Measurements from ENCODE around the gene GPC1.

Gene GPC1

DNA sequence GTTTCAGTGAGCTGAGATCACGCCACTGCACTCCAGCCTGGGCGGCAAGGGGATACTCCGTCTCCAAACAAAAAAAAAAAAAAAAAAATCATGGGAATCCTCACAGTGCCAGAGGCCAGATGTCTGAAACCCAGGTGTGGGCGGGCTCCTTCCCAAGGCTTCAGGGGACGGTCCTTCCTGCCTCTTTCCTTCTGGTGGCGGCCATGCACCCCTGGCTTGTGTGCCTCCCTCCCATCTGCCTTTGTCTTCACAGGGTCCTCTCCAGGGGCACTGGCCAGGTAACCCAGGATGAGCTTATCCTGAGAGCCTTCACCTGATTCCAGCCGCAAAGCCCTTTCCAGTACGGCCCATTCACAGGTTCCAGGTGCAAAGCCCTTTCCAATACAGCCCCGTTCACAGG is 40.9 kb upstream of the GPC1 start:
- TF ChIP-seq, protein P1, sequence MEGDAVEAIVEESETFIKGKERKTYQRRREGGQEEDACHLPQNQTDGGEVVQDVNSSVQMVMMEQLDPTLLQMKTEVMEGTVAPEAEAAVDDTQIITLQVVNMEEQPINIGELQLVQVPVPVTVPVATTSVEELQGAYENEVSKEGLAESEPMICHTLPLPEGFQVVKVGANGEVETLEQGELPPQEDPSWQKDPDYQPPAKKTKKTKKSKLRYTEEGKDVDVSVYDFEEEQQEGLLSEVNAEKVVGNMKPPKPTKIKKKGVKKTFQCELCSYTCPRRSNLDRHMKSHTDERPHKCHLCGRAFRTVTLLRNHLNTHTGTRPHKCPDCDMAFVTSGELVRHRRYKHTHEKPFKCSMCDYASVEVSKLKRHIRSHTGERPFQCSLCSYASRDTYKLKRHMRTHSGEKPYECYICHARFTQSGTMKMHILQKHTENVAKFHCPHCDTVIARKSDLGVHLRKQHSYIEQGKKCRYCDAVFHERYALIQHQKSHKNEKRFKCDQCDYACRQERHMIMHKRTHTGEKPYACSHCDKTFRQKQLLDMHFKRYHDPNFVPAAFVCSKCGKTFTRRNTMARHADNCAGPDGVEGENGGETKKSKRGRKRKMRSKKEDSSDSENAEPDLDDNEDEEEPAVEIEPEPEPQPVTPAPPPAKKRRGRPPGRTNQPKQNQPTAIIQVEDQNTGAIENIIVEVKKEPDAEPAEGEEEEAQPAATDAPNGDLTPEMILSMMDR (IDR thresholded peaks at IDR 0.05; ENCODE audit: low read depth, low read length, missing control alignments), result no peak
- no peak overlapping the region for H3K4me3 ChIP-seq (ENCODE audit: low read depth, low read length)
- no peak for DNase-seq (ENCODE audit: low read depth)

DNA sequence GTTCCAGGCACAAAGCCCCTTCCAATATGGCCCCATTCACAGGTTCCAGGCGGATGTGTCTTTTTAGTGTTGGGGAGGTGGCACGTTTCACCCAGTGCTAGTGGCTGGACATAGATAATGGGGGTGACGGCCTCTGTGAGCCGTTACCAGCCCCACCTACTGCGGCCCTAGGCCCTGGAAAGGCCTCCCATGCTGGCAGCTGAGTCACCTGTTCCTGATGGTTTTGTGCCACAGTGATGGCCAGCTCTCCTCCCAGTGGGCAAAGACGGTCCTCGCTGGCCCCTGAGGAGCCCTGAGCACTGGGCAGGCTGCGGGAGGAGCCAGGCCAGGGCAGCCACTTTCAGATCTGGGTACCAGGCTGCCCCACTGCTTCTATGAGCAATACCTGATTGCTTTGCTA is 40.0 kb upstream of the GPC1 start:
- H3K4me3 ChIP-seq (ENCODE audit: low read depth, low read length), result no peak overlapping the region
- TF ChIP-seq, protein P1 (IDR thresholded peaks at IDR 0.05; ENCODE audit: low read depth, low read length, missing control alignments), result no peak
- DNase-seq (ENCODE audit: low read depth), result no peak

DNA sequence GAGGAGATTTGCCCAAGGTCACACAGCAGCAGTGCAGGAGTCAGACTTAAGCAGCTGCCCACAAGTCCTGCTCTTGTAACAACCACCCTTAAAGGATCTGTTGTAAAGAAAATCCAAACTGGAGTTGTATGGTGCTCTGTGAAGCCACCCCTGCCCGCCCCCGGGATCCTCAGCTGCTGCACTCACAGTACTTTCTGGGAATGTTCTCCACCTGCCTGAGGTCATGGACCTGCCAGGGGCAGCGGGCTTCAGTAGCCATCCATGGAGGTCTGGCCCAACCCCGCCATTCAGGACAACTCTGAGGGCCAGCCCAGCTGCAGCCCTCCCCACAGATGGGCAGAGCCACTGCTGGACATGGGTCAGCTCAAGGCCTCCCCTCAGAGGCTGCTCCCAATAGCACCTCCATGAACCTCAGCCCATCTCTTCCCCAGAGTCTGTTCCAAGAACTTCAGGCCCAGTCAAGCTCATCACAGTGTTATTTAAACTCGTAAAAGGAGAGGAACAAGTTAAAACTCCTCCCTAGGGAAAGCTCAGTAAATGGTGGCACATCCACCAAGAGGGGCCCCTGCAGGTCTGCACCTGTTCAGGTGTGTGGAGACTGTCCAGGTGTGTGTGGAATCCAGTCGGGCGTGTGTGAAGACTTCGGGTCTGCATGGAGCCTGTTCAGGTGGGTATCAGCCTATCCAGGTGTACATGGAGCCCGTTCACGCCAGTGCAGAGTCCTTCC is 39.4 kb upstream of the GPC1 start:
- DNase-seq (ENCODE audit: low read depth), result no peak
- TF ChIP-seq, protein P1 (IDR thresholded peaks at IDR 0.05; ENCODE audit: low read depth, low read length, missing control alignments), result no peak
- no peak overlapping the region for H3K4me3 ChIP-seq (ENCODE audit: low read depth, low read length)

DNA sequence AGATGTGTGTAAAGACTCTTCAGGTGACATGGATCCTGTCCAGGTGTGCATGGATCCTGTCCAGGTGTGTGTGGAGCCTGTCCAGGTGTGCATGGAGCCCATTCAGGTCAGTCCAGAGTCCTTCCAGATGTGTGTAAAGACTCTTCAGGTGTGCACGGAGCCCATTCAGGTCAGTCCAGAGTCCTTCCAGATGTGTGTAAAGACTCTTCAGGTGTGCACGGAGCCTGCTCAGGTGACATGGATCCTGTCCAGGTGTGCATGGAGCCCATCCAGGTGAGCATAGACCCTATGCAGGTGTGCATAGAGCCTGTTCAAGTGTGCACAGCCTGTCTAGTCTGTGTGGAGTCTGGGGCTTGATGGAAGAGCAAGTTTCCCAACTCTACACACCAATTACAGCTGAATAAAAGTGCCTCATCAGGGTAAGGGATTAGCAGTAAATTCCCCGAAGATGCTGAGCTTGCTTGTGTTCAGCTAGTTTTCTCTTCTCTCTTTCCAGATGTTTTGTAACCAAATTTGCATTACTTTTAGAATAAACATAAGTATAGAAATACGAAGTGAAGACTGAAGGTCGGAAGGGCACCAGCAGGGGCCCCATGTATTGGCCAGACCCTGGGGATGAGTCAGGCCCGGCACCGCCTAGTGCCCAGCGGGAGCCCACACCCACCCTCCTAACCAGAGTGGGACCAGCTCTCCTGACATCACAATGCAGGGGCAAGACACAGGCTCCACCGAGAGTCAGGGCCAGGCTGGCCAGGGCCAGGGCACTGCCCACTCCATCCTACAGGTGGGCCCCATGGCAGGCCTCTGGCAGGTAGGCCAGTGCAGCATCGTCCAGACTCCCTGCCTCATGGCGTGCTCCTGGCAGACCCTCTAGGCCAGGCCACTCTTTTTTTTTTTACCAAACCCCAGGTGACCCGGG is 38.6 kb upstream of the GPC1 start:
- H3K4me3 ChIP-seq (ENCODE audit: low read depth, low read length), result no peak overlapping the region
- TF ChIP-seq, protein P1 (IDR thresholded peaks at IDR 0.05; ENCODE audit: low read depth, low read length, missing control alignments), result no peak
- DNase-seq (ENCODE audit: low read depth), result no peak

DNA sequence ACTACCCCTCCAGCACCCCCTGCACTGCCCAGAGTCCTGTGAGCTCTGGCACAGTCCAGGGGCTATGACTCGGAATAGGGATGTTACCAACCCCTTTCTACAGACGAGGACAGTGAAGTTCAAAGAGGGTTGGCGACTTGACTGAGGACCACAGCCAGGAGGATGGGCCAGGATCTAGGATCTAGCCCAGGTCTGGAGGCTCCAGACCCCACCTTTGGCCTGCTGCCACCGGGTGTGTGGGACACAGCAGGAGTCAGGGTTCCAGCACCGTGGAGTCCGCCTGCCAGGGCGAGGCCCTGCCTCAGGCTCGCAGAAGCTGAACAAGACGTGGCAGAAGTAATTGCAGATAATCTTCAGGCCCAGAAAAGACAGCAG is 37.9 kb upstream of the GPC1 start:
- H3K4me3 ChIP-seq (ENCODE audit: low read depth, low read length), result no peak overlapping the region
- DNase-seq (ENCODE audit: low read depth), result no peak
- TF ChIP-seq, protein P1 (IDR thresholded peaks at IDR 0.05; ENCODE audit: low read depth, low read length, missing control alignments), result no peak

DNA sequence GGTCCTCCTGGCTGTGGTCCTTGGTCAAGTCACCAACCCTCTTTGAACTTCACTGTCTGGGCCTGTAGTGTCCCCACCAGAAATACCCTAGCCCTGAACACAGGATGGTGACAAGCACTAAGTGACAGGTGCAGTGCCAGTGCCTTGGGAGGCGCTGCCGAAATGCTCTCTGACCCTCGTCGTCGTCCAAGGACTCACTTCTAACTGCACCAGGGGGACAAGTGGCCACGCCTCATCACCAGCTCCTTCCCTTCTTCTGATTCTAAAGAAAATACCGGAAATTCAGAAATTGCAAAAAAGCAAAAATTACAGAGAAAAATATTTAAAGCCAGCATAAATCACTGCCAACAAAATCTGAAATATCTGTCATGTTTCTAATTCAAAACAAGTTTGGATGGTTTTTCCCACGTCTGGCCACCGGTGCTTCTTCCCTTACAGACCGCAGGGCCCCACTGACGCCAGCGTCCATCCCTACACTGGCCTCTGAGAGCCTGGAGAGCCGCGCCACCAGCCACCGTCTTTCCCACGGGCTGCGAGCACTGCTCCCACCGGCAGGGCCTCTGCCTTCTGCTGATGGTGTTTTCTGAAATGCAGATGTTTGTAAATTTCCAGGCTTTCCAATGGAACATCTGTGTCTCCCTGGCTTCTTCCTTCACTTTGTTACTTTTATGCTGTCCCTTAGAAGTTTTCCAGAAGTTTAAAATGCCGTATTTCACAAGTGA is 37.4 kb upstream of the GPC1 start:
- H3K4me3 ChIP-seq (ENCODE audit: low read depth, low read length), result no peak overlapping the region
- TF ChIP-seq, protein P1 (IDR thresholded peaks at IDR 0.05; ENCODE audit: low read depth, low read length, missing control alignments), result no peak
- no peak for DNase-seq (ENCODE audit: low read depth)

All from GM12864 (cell line).